HepG2 (cell line): ENCODE measurements around the gene CDC42EP1. TPM values are rescaled to one million over a fixed set of nuclear protein-coding genes. Genes with fewer than 3 reads are reported as not detected.

Experiments
- ARID4A ChIP-seq: sonication (generic); formaldehyde crosslinking; IDR thresholded peaks from 2 replicates; pipeline ENCODE4 v1.5.0; 2020; ENCODE audit warnings: mild to moderate bottlenecking, missing genetic modification reagents, borderline replicate concordance
- ATRX ChIP-seq: sonication (generic); formaldehyde crosslinking; IDR thresholded peaks from 2 replicates; pipeline ENCODE4 v1.4.0; 2020; ENCODE audit warnings: missing genetic modification reagents, borderline replicate concordance
- CBFB ChIP-seq: sonication (generic); formaldehyde crosslinking; IDR thresholded peaks from 2 replicates; pipeline ENCODE4 v1.4.0; 2020; ENCODE audit warnings: missing genetic modification reagents
- FOXA3 ChIP-seq: IDR thresholded peaks from 2 replicates; pipeline ENCODE4 v1.6.1; 2016; ENCODE audit warnings: missing genetic modification reagents, missing compliant biosample characterization
- HOXA7 ChIP-seq: sonication (generic); formaldehyde crosslinking; IDR thresholded peaks from 2 replicates; pipeline ENCODE4 v1.8.1; 2022; ENCODE audit warnings: mild to moderate bottlenecking, missing genetic modification reagents, moderate library complexity
- KLF9 ChIP-seq: IDR thresholded peaks from 2 replicates; pipeline ENCODE4 v1.6.1; 2016; ENCODE audit warnings: low read depth
- KMT2A ChIP-seq: sonication (generic); formaldehyde crosslinking; IDR thresholded peaks from 2 replicates; pipeline ENCODE4 v1.4.0; 2020; ENCODE audit warnings: missing genetic modification reagents
- PCBP2 ChIP-seq: fragments of 200-400 bp; formaldehyde crosslinking; optimal IDR thresholded peaks from 2 replicates; pipeline ENCODE3; 2018; ENCODE audit warnings: low read length, low read depth; ENCODE audit not compliant: poor library complexity, severe bottlenecking
- SATB2 ChIP-seq: sonication (generic); formaldehyde crosslinking; IDR thresholded peaks from 2 replicates; pipeline ENCODE4 v1.5.0; 2020; ENCODE audit warnings: missing genetic modification reagents
- SSRP1 ChIP-seq: IDR thresholded peaks from 2 replicates; pipeline ENCODE4 v1.6.1; 2016; ENCODE audit warnings: control low read depth
- TCF7 ChIP-seq: sonication (generic); IDR thresholded peaks from 2 replicates; pipeline ENCODE4 v1.6.1; 2016; ENCODE audit warnings: antibody characterized with exemption, low read depth
- TFDP2 ChIP-seq: sonication (generic); formaldehyde crosslinking; IDR thresholded peaks from 2 replicates; pipeline ENCODE4 v1.4.0; 2020; ENCODE audit warnings: missing genetic modification reagents
- UBTF ChIP-seq: sonication (generic); formaldehyde crosslinking; IDR thresholded peaks from 2 replicates; pipeline ENCODE4 v1.4.0; 2020; ENCODE audit warnings: mild to moderate bottlenecking, missing genetic modification reagents
- ZBTB7A ChIP-seq: sonication (generic); formaldehyde crosslinking; IDR thresholded peaks from 2 replicates; pipeline ENCODE4 v1.8.0; 2022; ENCODE audit warnings: mild to moderate bottlenecking, missing genetic modification reagents
- ZNF577 ChIP-seq: sonication (generic); formaldehyde crosslinking; IDR thresholded peaks from 2 replicates; pipeline ENCODE4 v1.4.0; 2020; ENCODE audit warnings: mild to moderate bottlenecking, low read depth, missing genetic modification reagents, borderline replicate concordance
- polyA plus RNA-seq, 8 experiments: library from polyadenylated mRNA; depleted of rRNA in 3 of 8; stranded (reverse) in 7 of 8; unstranded in 1 of 8; fragments of >200 nt; fragmentation: Illumina TruSeq in 4 of 8; extraction: Trizol in 4 of 8; gene quantifications; 2 replicates each; pipeline versions ENCODE4 v1.2.1 to v1.2.3, GENCODE V29; 2011 to 2016; ENCODE audit warnings: low read depth in 4 of 8, missing spikeins in 1 of 8, mixed read lengths in 1 of 8; ENCODE audit not compliant: insufficient read depth in 1 of 8
- total RNA-seq, 5 experiments: library from RNA; depleted of rRNA; stranded (reverse); fragments of >200 nt; fragmentation: Illumina TruSeq; extraction: Trizol; gene quantifications; 2 replicates each; pipeline ENCODE4 v1.2.3, GENCODE V29; 2016; ENCODE audit warnings: low read depth in 1 of 5
- TF ChIP-seq, protein P1 (sequence below): sonication (generic); formaldehyde crosslinking; IDR thresholded peaks from 2 replicates; pipeline ENCODE4 v1.5.0; 2020; ENCODE audit warnings: mild to moderate bottlenecking, missing genetic modification reagents

Gene CDC42EP1
- total and polyA plus RNA-seq, 2 of the 13 experiments (the other 11 are each of a cell fraction or from before 2014, with no cell fraction given): 17.1 to 29.5 TPM

GRCh38 chr22:37569009-37569920 lies 9.0 kb downstream of the CDC42EP1 start (continued):
- TF ChIP-seq, protein P1, sequence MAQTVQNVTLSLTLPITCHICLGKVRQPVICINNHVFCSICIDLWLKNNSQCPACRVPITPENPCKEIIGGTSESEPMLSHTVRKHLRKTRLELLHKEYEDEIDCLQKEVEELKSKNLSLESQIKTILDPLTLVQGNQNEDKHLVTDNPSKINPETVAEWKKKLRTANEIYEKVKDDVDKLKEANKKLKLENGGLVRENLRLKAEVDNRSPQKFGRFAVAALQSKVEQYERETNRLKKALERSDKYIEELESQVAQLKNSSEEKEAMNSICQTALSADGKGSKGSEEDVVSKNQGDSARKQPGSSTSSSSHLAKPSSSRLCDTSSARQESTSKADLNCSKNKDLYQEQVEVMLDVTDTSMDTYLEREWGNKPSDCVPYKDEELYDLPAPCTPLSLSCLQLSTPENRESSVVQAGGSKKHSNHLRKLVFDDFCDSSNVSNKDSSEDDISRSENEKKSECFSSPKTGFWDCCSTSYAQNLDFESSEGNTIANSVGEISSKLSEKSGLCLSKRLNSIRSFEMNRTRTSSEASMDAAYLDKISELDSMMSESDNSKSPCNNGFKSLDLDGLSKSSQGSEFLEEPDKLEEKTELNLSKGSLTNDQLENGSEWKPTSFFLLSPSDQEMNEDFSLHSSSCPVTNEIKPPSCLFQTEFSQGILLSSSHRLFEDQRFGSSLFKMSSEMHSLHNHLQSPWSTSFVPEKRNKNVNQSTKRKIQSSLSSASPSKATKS: no peak
- TF ChIP-seq ARID4A (CRISPR knock-in tag) (peak; percentile 54; the same call in 1 of the 2 replicates), ZNF577 (no peak), KMT2A (CRISPR knock-in tag) (no peak), FOXA3 (CRISPR knock-in tag) (peak; percentile 57; the same call in 1 of the 2 replicates), CBFB (CRISPR knock-in tag) (no peak), ZBTB7A (CRISPR knock-in tag) (peak; percentile 14), TFDP2 (CRISPR knock-in tag) (peak; percentile 62; the same call in 1 of the 2 replicates), SSRP1 (CRISPR knock-in tag) (peak; percentile 87; the same call in 1 of the 2 replicates), KLF9 (CRISPR knock-in tag) (0 out of 2 replicates have a peak, but pooled peaks have one; percentile 41), ATRX (CRISPR knock-in tag) (no peak), TCF7 (no peak), SATB2 (CRISPR knock-in tag) (no peak), HOXA7 (CRISPR knock-in tag) (no peak), PCBP2 (no peak), UBTF (CRISPR knock-in tag) (peak; percentile 26; the same call in 1 of the 2 replicates)
